IMR-90 (cell line): ENCODE data around the gene JPT2. TPM values are rescaled to one million over a fixed set of nuclear protein-coding genes. Genes with fewer than 3 reads are reported as not detected.
A peak's percentile ranks its signal among the peaks of the same experiment; 100 is the strongest.

Experiments
- ATAC-seq: fragments of 200-7000 bp; cut with Tn5 transposase; 2 replicates; pipeline ENCODE4 v1.9.1; 2020; ENCODE audit warnings: low read depth, mild to moderate bottlenecking, moderate library complexity
- BruUV-seq: library from RNA; stranded (reverse); fragments of 400-500 nt; replicated peaks from 2 replicates; lab custom pipeline; 2021; lab: Mats Ljungman, UMichigan
- CTCF ChIA-PET: fragments of 300-600 bp; formaldehyde crosslinking; extraction: SDS; loops from one replicate; lab custom pipeline; 2021; ENCODE audit warnings: antibody characterized with exemption; lab: Yijun Ruan, JAX
- POLR2A ChIA-PET: fragments of 300-600 bp; sonication (Branson Sonifier 250); formaldehyde crosslinking; loops from one replicate; lab custom pipeline; 2022; ENCODE audit warnings: antibody characterized with exemption; ENCODE audit not compliant: unreplicated experiment; lab: Charles Lee
- DNase-seq: peaks from one replicate; pipeline ENCODE4 v3.0.0; 2013
- H2AFZ ChIP-seq: replicated peaks from 2 replicates; pipeline ENCODE3; 2013; ENCODE audit warnings: low read length, mild to moderate bottlenecking; ENCODE audit not compliant: poor library complexity
- H2AK5ac ChIP-seq: 2 replicates; pipeline ENCODE4 v1.6.1; 2013; ENCODE audit warnings: low read depth, low read length, inconsistent platforms
- H2AK9ac ChIP-seq: replicated peaks from 2 replicates; pipeline ENCODE3; 2013; ENCODE audit warnings: mild to moderate bottlenecking, low read depth, low read length, moderate library complexity; ENCODE audit not compliant: poor library complexity
- H2BK120ac ChIP-seq: 2 replicates; pipeline ENCODE4 v1.6.1; 2013; ENCODE audit warnings: low read depth, low read length, inconsistent platforms
- H2BK15ac ChIP-seq: 3 replicates; pipeline ENCODE4 v1.6.1; 2013; ENCODE audit warnings: low read depth, low read length, inconsistent platforms
- H2BK20ac ChIP-seq: 2 replicates; pipeline ENCODE4 v1.6.1; 2013; ENCODE audit warnings: low read depth, mild to moderate bottlenecking, inconsistent platforms, low read length, moderate library complexity
- H2BK5ac ChIP-seq: 2 replicates; pipeline ENCODE4 v1.6.1; 2013; ENCODE audit warnings: mild to moderate bottlenecking, low read depth, low read length, inconsistent platforms; ENCODE audit not compliant: poor library complexity, severe bottlenecking
- H3K14ac ChIP-seq: replicated peaks from 2 replicates; pipeline ENCODE4 v1.6.1; 2013; ENCODE audit warnings: low read depth, low read length, inconsistent platforms
- H3K18ac ChIP-seq: 2 replicates; pipeline ENCODE4 v1.6.1; 2013; ENCODE audit warnings: low read depth, low read length, control low read depth
- H3K23ac ChIP-seq: 2 replicates; pipeline ENCODE4 v1.6.1; 2013; ENCODE audit warnings: low read depth, low read length, inconsistent platforms
- H3K27ac ChIP-seq: 2 replicates; pipeline ENCODE4 v1.5.1; 2013; ENCODE audit warnings: mild to moderate bottlenecking, control low read depth, low read length; ENCODE audit not compliant: insufficient read depth
- H3K27me3 ChIP-seq: 2 replicates; pipeline ENCODE4 v1.6.1; 2013; ENCODE audit warnings: low read length; ENCODE audit not compliant: control insufficient read depth, insufficient read depth
- H3K36me3 ChIP-seq: 2 replicates; pipeline ENCODE4 v1.6.1; 2013; ENCODE audit warnings: low read length, mixed read lengths; ENCODE audit not compliant: control insufficient read depth, insufficient read depth
- H3K4ac ChIP-seq: 2 replicates; pipeline ENCODE4 v1.6.1; 2013; ENCODE audit warnings: low read depth, low read length, inconsistent platforms
- H3K4me1 ChIP-seq: 2 replicates; pipeline ENCODE4 v1.6.1; 2013; ENCODE audit warnings: low read length, mixed read lengths; ENCODE audit not compliant: control insufficient read depth, insufficient read depth
- H3K4me2 ChIP-seq: 2 replicates; pipeline ENCODE4 v1.6.1; 2013; ENCODE audit warnings: low read depth, mild to moderate bottlenecking, control low read depth, low read length, moderate library complexity
- H3K4me3 ChIP-seq: 2 replicates; pipeline ENCODE4 v1.5.1; 2013; ENCODE audit warnings: low read depth, mild to moderate bottlenecking, control low read depth, low read length, moderate library complexity; ENCODE audit not compliant: insufficient read depth
- H3K56ac ChIP-seq: 2 replicates; pipeline ENCODE4 v1.6.1; 2013; ENCODE audit warnings: low read length, inconsistent platforms; ENCODE audit not compliant: insufficient read depth; ENCODE audit errors: extremely low read depth
- H3K79me1 ChIP-seq, 2 experiments: 2 replicates each; pipeline ENCODE4 v1.6.1; 2013; ENCODE audit warnings: low read length in 2 of 2, inconsistent platforms in 1 of 2, low read depth in 1 of 2
- H3K9ac ChIP-seq: 2 replicates; pipeline ENCODE4 v1.6.1; 2013; ENCODE audit warnings: low read depth, low read length, control low read depth
- H3K9me1 ChIP-seq: 2 replicates; pipeline ENCODE4 v1.6.1; 2013; ENCODE audit warnings: low read length, inconsistent platforms; ENCODE audit not compliant: insufficient read depth
- H3K9me3 ChIP-seq: 2 replicates; pipeline ENCODE4 v1.6.1; 2013; ENCODE audit warnings: low read length; ENCODE audit not compliant: control insufficient read depth, insufficient read depth
- H4K20me1 ChIP-seq: 2 replicates; pipeline ENCODE4 v1.6.1; 2013; ENCODE audit warnings: low read length, inconsistent platforms; ENCODE audit not compliant: insufficient read depth
- H4K5ac ChIP-seq: 2 replicates; pipeline ENCODE4 v1.6.1; 2013; ENCODE audit warnings: mild to moderate bottlenecking, low read depth, low read length, control low read depth
- H4K8ac ChIP-seq, 2 experiments: 2 replicates each; pipeline ENCODE4 v1.6.1; 2013; ENCODE audit warnings: low read depth in 2 of 2, low read length in 2 of 2, control low read depth in 1 of 2, inconsistent platforms in 1 of 2
- H4K91ac ChIP-seq: 2 replicates; pipeline ENCODE4 v1.6.1; 2013; ENCODE audit warnings: low read depth, low read length, inconsistent platforms; ENCODE audit not compliant: insufficient read depth
- CEBPB ChIP-seq: IDR thresholded peaks from 2 replicates; pipeline ENCODE4 v1.6.1; 2012; ENCODE audit warnings: low read depth, low read length, improper control_type of control experiment
- CHD1 ChIP-seq: IDR thresholded peaks from 2 replicates; pipeline ENCODE4 v1.6.1; 2012; ENCODE audit warnings: low read depth, low read length, improper control_type of control experiment
- FOS ChIP-seq: fragments of 150-350 bp; IDR thresholded peaks from 2 replicates; pipeline ENCODE4 v1.6.1; 2016; ENCODE audit warnings: low read depth, low read length
- MAFK ChIP-seq: IDR thresholded peaks from 2 replicates; pipeline ENCODE4 v1.6.1; 2012; ENCODE audit warnings: low read depth, low read length, improper control_type of control experiment
- MAZ ChIP-seq: IDR thresholded peaks from 2 replicates; pipeline ENCODE4 v1.6.1; 2012; ENCODE audit warnings: low read depth, mild to moderate bottlenecking, low read length, improper control_type of control experiment, moderate library complexity, borderline replicate concordance
- MXI1 ChIP-seq: IDR thresholded peaks from 2 replicates; pipeline ENCODE4 v1.6.1; 2012; ENCODE audit warnings: low read depth, mild to moderate bottlenecking, low read length, moderate library complexity, borderline replicate concordance
- NFE2L2 ChIP-seq: fragments of 150-350 bp; IDR thresholded peaks from 2 replicates; pipeline ENCODE4 v1.6.1; 2016; ENCODE audit warnings: low read depth, mild to moderate bottlenecking, low read length
- SMC3 ChIP-seq: fragments of 150-350 bp; IDR thresholded peaks from 2 replicates; pipeline ENCODE4 v1.6.1; 2016; ENCODE audit warnings: low read depth, mild to moderate bottlenecking, antibody characterized with exemption, low read length, moderate library complexity
- USF2 ChIP-seq: fragments of 150-350 bp; IDR thresholded peaks from 2 replicates; pipeline ENCODE4 v1.6.1; 2017; ENCODE audit warnings: mild to moderate bottlenecking, antibody characterized with exemption, low read length, low read depth
- WGBS, 2 experiments: methylation state at CpG; one replicate each; pipeline versions ENCODE4 v1.1.5 to v1.1.7; 2013; ENCODE audit warnings: missing lambda C conversion rate in 2 of 2; ENCODE audit not compliant: insufficient read length in 1 of 2; ENCODE audit errors: extremely low coverage in 2 of 2; 5-methylcytosine and 5-hydroxymethylcytosine counted together
- dilution Hi-C: fragments of 300-500 bp; cut with HindIII; formaldehyde crosslinking; loops from one replicate; pipeline ENCODE4 v1.14.3; 2018; ENCODE audit warnings: low sequenced_read_pairs; ENCODE audit not compliant: unreplicated experiment
- in situ Hi-C: fragments of 300-500 bp; cut with MboI; formaldehyde crosslinking; loops from 3 replicates; pipeline ENCODE4 v1.14.3; 2019; ENCODE audit warnings: low sequenced_read_pairs, inconsistent platforms, mixed read lengths
- intact Hi-C: fragments of 100-400 bp; cut with micrococcal nuclease; formaldehyde crosslinking; loops from 2 replicates; pipeline ENCODE4 v1.10.0; 2022
- polyA plus RNA-seq, 3 experiments: library from polyadenylated mRNA; depleted of rRNA; stranded (reverse); fragments of >200 nt; gene quantifications; 2 replicates each; pipeline ENCODE4 v1.2.3, GENCODE V29; 2012; ENCODE audit warnings: low replicate concordance in 1 of 3
- total RNA-seq: library from RNA; depleted of rRNA; stranded (reverse); fragments of >200 nt; gene quantifications from 2 replicates; pipeline ENCODE4 v1.2.3, GENCODE V29; 2012
- TF ChIP-seq, protein P1 (sequence below): fragments of 150-350 bp; IDR thresholded peaks from 2 replicates; pipeline ENCODE4 v1.6.1; 2016; ENCODE audit warnings: low read depth, mild to moderate bottlenecking, low read length, moderate library complexity, borderline replicate concordance

Gene JPT2
- total and polyA plus RNA-seq, 2 of the 4 experiments (the other 2 are of a cell fraction): 40.0 to 41.5 TPM

- H3K9ac ChIP-seq: no peak overlapping the region
- H3K9me1 ChIP-seq: peaks cover 2% of the 10 kb centered on the region; the same call in 1 of the 2 replicates
- H3K4ac ChIP-seq: no peak overlapping the region
- intact Hi-C loops: no loop called here
- H3K4me2 ChIP-seq: no peak overlapping the region
- no peak overlapping the region for H3K56ac ChIP-seq
- 96% methylated on average over 20 of the region's 22 CpGs; no CpG with 5 or more reads in 1 of the 2 experiments for WGBS, 2 experiments
- no peaks in the 10 kb centered on the region for H3K4me1 ChIP-seq
- no peak overlapping the region for H4K5ac ChIP-seq
- peaks cover 50% of the 10 kb centered on the region for H3K36me3 ChIP-seq
- ATAC-seq: no peak
- H2BK15ac ChIP-seq: no peak overlapping the region
- no peak overlapping the region for H2BK120ac ChIP-seq
- BruUV-seq: no TSS peak
- no peaks in the 10 kb centered on the region for H3K9me3 ChIP-seq
- H4K8ac ChIP-seq: no peak overlapping the region
- H3K27me3 ChIP-seq: no peaks in the 10 kb centered on the region
- POLR2A ChIA-PET: no interaction called here
- no peak overlapping the region for H2BK5ac ChIP-seq
- no peak overlapping the region for H3K4me3 ChIP-seq
- H3K79me1 ChIP-seq: peaks cover 19 to 48% of the 10 kb centered on the region in 2 experiments; a peak in 3 of 4 replicates
- in situ Hi-C loops: no loop called here
- H2BK20ac ChIP-seq: no peak overlapping the region
- no peak overlapping the region for H2AK5ac ChIP-seq
- no peak overlapping the region for H2AK9ac ChIP-seq
- H3K27ac ChIP-seq: no peak overlapping the region
- H3K23ac ChIP-seq: no peak overlapping the region
- CTCF ChIA-PET: no interaction called here
- peak overlapping the region; percentile 48 for H2AFZ ChIP-seq
- TF ChIP-seq USF2: no peak
- TF ChIP-seq NFE2L2: no peak
- TF ChIP-seq MAFK: no peak
- no peak for TF ChIP-seq CEBPB
- no peak for TF ChIP-seq SMC3
- no peak for TF ChIP-seq MXI1
- TF ChIP-seq, protein P1, sequence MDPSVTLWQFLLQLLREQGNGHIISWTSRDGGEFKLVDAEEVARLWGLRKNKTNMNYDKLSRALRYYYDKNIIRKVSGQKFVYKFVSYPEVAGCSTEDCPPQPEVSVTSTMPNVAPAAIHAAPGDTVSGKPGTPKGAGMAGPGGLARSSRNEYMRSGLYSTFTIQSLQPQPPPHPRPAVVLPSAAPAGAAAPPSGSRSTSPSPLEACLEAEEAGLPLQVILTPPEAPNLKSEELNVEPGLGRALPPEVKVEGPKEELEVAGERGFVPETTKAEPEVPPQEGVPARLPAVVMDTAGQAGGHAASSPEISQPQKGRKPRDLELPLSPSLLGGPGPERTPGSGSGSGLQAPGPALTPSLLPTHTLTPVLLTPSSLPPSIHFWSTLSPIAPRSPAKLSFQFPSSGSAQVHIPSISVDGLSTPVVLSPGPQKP: no peak
- no peak for TF ChIP-seq MAZ
- no peak for TF ChIP-seq FOS
- no peak for TF ChIP-seq CHD1
- H4K20me1 ChIP-seq: peaks cover 29% of the 10 kb centered on the region
- no peak for DNase-seq
- H3K14ac ChIP-seq: no peak overlapping the region
- H3K18ac ChIP-seq: no peak overlapping the region
- no peak overlapping the region for H4K91ac ChIP-seq
- dilution Hi-C loops: no loop called here
Measured at GRCh38 chr16:1734123-1734522, 56.0 kb downstream of the JPT2 start.
